K562 (cell line): ENCODE measurements around the gene WLS. TPM values are rescaled to one million over a fixed set of nuclear protein-coding genes. Genes with fewer than 3 reads are reported as not detected.

Experiments used
- ATAC-seq: fragments of 200-7000 bp; cut with Tn5 transposase; 3 replicates; pipeline ENCODE4 v1.9.1; 2020; ENCODE audit warnings: moderate library complexity
- BruUV-seq: library from RNA; stranded (reverse); fragments of 400-500 nt; replicated peaks from 2 replicates; lab custom pipeline; 2021; lab: Mats Ljungman, UMichigan
- CTCF ChIA-PET: fragments of 300-600 bp; formaldehyde crosslinking; extraction: SDS; loops from one replicate; lab custom pipeline; 2021; ENCODE audit warnings: low intra/inter-chr PET ratio; lab: Yijun Ruan, JAX
- POLR2A ChIA-PET: fragments of 300-600, 350-650 bp; sonication (Branson Sonifier 250); formaldehyde crosslinking; extraction: SDS; loops from one replicate; lab custom pipeline; 2021; ENCODE audit warnings: antibody characterized with exemption, inconsistent platforms; lab: Yijun Ruan, JAX
- DNase-seq, 4 experiments: peaks; one replicate each; pipeline versions ENCODE4 v3.0.0 to v3.0.0-alpha.2; 2011 to 2018; ENCODE audit warnings: low spot score in 3 of 4, mixed read lengths in 3 of 4; ENCODE audit errors: extremely low read depth in 1 of 4
- FAIRE-seq: peaks from 2 replicates; lab custom pipeline; 2011; peaks lifted over from hg19 to GRCh38; lab: Jason Lieb, UNC
- H2AFZ ChIP-seq: 2 replicates; pipeline ENCODE4 v1.6.0; 2011; ENCODE audit warnings: low read depth, low read length, control low read depth, inconsistent platforms
- H3K27ac ChIP-seq: fragments of 200-600 bp; 3 replicates; pipeline ENCODE4 v1.8.0; 2011; ENCODE audit warnings: low read depth, mild to moderate bottlenecking, control low read depth, inconsistent platforms, low read length, moderate library complexity, mixed read lengths; ENCODE audit errors: extremely low read depth
- H3K27me3 ChIP-seq, 2 experiments: fragments of 300-600 bp in 1 of 2; 2 replicates in 1 of 2; 3 replicates in 1 of 2; pipeline versions ENCODE4 v1.6.0 to v1.8.0; 2011; ENCODE audit warnings: inconsistent platforms in 2 of 2, low read length in 2 of 2, mild to moderate bottlenecking in 1 of 2, mixed read lengths in 1 of 2, moderate library complexity in 1 of 2; ENCODE audit not compliant: control insufficient read depth in 2 of 2, insufficient read depth in 2 of 2
- H3K36me3 ChIP-seq: fragments of 300-600 bp; 3 replicates; pipeline ENCODE4 v1.8.0; 2011; ENCODE audit warnings: mild to moderate bottlenecking, low read length, inconsistent platforms; ENCODE audit not compliant: control insufficient read depth, insufficient read depth
- H3K4me1 ChIP-seq, 2 experiments: fragments of 200-600 bp in 1 of 2; replicated peaks in 1 of 2; 2 replicates in 1 of 2; 3 replicates in 1 of 2; pipeline versions ENCODE4 v1.5.1 to v1.8.0; 2011; ENCODE audit warnings: inconsistent platforms in 2 of 2, low read length in 2 of 2, mild to moderate bottlenecking in 1 of 2, mixed read lengths in 1 of 2, moderate library complexity in 1 of 2; ENCODE audit not compliant: control insufficient read depth in 2 of 2, insufficient read depth in 2 of 2
- H3K4me2 ChIP-seq: 2 replicates; pipeline ENCODE4 v1.6.1; 2011; ENCODE audit warnings: low read length, control low read depth, inconsistent platforms, mixed read lengths; ENCODE audit not compliant: insufficient read depth
- H3K4me3 ChIP-seq: fragments of 200-600 bp; sonication (generic), shearing (Covaris generic); 2 replicates; pipeline ENCODE4 v1.5.1; 2016; ENCODE audit warnings: control low read depth, inconsistent platforms
- H3K79me2 ChIP-seq: fragments of 200-600 bp; 3 replicates; pipeline ENCODE4 v1.8.0; 2011; ENCODE audit warnings: low read length, inconsistent platforms; ENCODE audit not compliant: control insufficient read depth, insufficient read depth
- H3K9ac ChIP-seq, 2 experiments: 2 replicates each; pipeline versions ENCODE4 v1.6.0 to v1.6.1; 2011; ENCODE audit warnings: low read depth in 2 of 2, low read length in 2 of 2, control low read depth in 1 of 2, inconsistent platforms in 1 of 2, mild to moderate bottlenecking in 1 of 2, mixed read lengths in 1 of 2; ENCODE audit not compliant: insufficient read depth in 1 of 2
- H3K9me1 ChIP-seq: one replicate; pipeline ENCODE4 v1.6.0; 2011; ENCODE audit warnings: inconsistent platforms, mild to moderate bottlenecking, low read length, moderate library complexity; ENCODE audit not compliant: control insufficient read depth, insufficient read depth
- H3K9me3 ChIP-seq: replicated peaks from 2 replicates; pipeline ENCODE4 v1.5.1; 2011; ENCODE audit warnings: low read depth, low read length, inconsistent platforms; ENCODE audit not compliant: control insufficient read depth, insufficient read depth
- H4K20me1 ChIP-seq: replicated peaks from 2 replicates; pipeline ENCODE4 v1.6.1; 2011; ENCODE audit warnings: low read length, inconsistent platforms, mixed read lengths; ENCODE audit not compliant: control insufficient read depth, insufficient read depth
- BRF1 ChIP-seq: IDR thresholded peaks from 3 replicates; pipeline ENCODE4 v1.6.1; 2011; ENCODE audit warnings: borderline replicate concordance, mild to moderate bottlenecking; ENCODE audit not compliant: insufficient read length; ENCODE audit errors: extremely low read depth
- JUN ChIP-seq, 2 experiments: sonication (generic) in 1 of 2; formaldehyde crosslinking in 1 of 2; IDR thresholded peaks; 2 replicates each; pipeline versions ENCODE4 v1.6.1 to v1.8.0; 2012 to 2022; ENCODE audit warnings: borderline replicate concordance in 2 of 2, mild to moderate bottlenecking in 2 of 2, improper control_type of control experiment in 1 of 2, low read depth in 1 of 2, low read length in 1 of 2, missing genetic modification reagents in 1 of 2
- KAT2B ChIP-seq: IDR thresholded peaks from one replicate; pipeline ENCODE4 v1.6.1; 2012; ENCODE audit warnings: low read depth, mild to moderate bottlenecking, control low read depth, inconsistent platforms, low read length, moderate library complexity
- MAFF ChIP-seq: IDR thresholded peaks from 2 replicates; pipeline ENCODE4 v1.6.1; 2012; ENCODE audit warnings: low read length, improper control_type of control experiment
- NFATC3 ChIP-seq: fragments of 450-650 bp; IDR thresholded peaks from 2 replicates; pipeline ENCODE4 v1.6.1; 2017; ENCODE audit warnings: mild to moderate bottlenecking
- SMARCC2 ChIP-seq: fragments of 450-650 bp; IDR thresholded peaks from 2 replicates; pipeline ENCODE4 v1.6.1; 2017; ENCODE audit warnings: antibody characterized with exemption, moderate library complexity, mild to moderate bottlenecking, low read depth
- ZNF217 ChIP-seq: sonication (generic); formaldehyde crosslinking; IDR thresholded peaks from 2 replicates; pipeline ENCODE4 v1.8.0; 2022; ENCODE audit warnings: mild to moderate bottlenecking, missing genetic modification reagents
- ZNF239 ChIP-seq: fragments of 250-450 bp; sonication (Bioruptor Pico); IDR thresholded peaks from 2 replicates; pipeline ENCODE4 v1.4.0; 2020; ENCODE audit warnings: mild to moderate bottlenecking
- WGBS: fragments of 100-300 bp; shearing (Covaris generic); methylation state at CpG from one replicate; pipeline ENCODE4 v1.1.6; 2016; ENCODE audit warnings: low coverage, mixed read lengths; ENCODE audit not compliant: insufficient coverage; ENCODE audit errors: missing lambda C conversion rate; 5-methylcytosine and 5-hydroxymethylcytosine counted together
- in situ Hi-C: fragments of 300-500 bp; cut with MboI; formaldehyde crosslinking; loops from 4 replicates; pipeline ENCODE4 v1.15.0; 2018; ENCODE audit warnings: inconsistent platforms, mixed read lengths
- intact Hi-C: fragments of 100-400 bp; cut with micrococcal nuclease; formaldehyde crosslinking; loops from 2 replicates; pipeline ENCODE4 v1.14.2; 2022
- polyA plus RNA-seq, 8 experiments: library from polyadenylated mRNA; depleted of rRNA in 4 of 8; stranded (reverse) in 5 of 8; unstranded in 3 of 8; fragments of >200 nt; fragmentation: Nextera tagmentation in 2 of 8; fragmentation: Illumina TruSeq in 1 of 8; extraction: Ambion mirVana in 2 of 8; extraction: Trizol in 1 of 8; gene quantifications; 2 replicates each; pipeline versions ENCODE4 v1.2.1 to v1.2.3, GENCODE V29; 2011 to 2014; ENCODE audit warnings: inconsistent platforms in 1 of 8, missing spikeins in 1 of 8
- total RNA-seq, 7 experiments: library from RNA; depleted of rRNA in 6 of 7; stranded (reverse); fragments of >200 nt in 6 of 7; fragmentation: Illumina TruSeq in 2 of 7; extraction: Trizol in 2 of 7; gene quantifications; 2 replicates each; pipeline versions ENCODE4 v1.2.1 to v1.2.3, GENCODE V29; 2011 to 2021; ENCODE audit warnings: low replicate concordance in 1 of 7

WLS gene
- total and polyA plus RNA-seq, 9 of the 15 experiments (the other 6 are each of a cell fraction or from before 2014, with no cell fraction given): 0.47 TPM; not detected in 8

DNA sequence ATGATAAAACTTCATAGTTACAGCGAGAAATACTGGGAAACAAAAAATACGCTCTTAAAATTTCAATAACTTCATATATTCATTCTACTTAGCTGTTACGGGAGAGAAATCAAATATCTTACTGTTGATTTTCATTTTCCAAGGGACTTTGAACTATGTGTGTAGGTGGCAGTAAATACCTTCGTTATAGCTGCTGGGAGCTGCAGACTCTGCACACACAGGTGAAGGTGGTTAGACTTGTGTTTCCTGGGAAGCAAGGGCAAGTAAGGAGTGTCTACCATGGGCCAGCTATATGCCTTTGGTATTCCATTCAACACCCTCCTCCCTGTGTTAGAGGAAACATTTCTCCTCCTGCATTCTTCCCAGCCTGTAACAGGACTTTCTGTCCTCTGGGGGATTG, 130.5 kb downstream of the WLS start:
- H3K9ac ChIP-seq: no peak overlapping the region
- no peak overlapping the region for H3K4me2 ChIP-seq
- no peaks in the 10 kb centered on the region for H3K9me1 ChIP-seq
- CTCF ChIA-PET: no interaction called here
- H3K27ac ChIP-seq: no peak overlapping the region
- intact Hi-C loops: no loop called here
- WGBS: 1% methylated on average over 4 of the region's 4 CpGs
- BruUV-seq: no TSS peak
- H4K20me1 ChIP-seq: no peaks in the 10 kb centered on the region
- ATAC-seq (no peak), DNase-seq (no peak)
- peaks cover 0 to 5% of the 10 kb centered on the region in 2 experiments; a peak in 1 of 5 replicates for H3K27me3 ChIP-seq
- H3K4me1 ChIP-seq: no peaks in the 10 kb centered on the region
- in situ Hi-C loops: loop anchor here (25.0 kb wide), 2 partner anchors 565 to 1635 kb away; no protein-coding TSS in a partner anchor
- no peaks in the 10 kb centered on the region for H3K9me3 ChIP-seq
- H3K36me3 ChIP-seq: no peaks in the 10 kb centered on the region
- TF ChIP-seq NFATC3: no peak
- TF ChIP-seq ZNF217: no peak
- TF ChIP-seq BRF1: no peak
- TF ChIP-seq ZNF239 (CRISPR knock-in tag): no peak
- TF ChIP-seq, all 486 proteins: peak for 0
- POLR2A ChIA-PET: no interaction called here
- H3K79me2 ChIP-seq: no peaks in the 10 kb centered on the region
- H2AFZ ChIP-seq: no peak overlapping the region
- H3K4me3 ChIP-seq: no peak overlapping the region
- no peak for FAIRE-seq

DNA sequence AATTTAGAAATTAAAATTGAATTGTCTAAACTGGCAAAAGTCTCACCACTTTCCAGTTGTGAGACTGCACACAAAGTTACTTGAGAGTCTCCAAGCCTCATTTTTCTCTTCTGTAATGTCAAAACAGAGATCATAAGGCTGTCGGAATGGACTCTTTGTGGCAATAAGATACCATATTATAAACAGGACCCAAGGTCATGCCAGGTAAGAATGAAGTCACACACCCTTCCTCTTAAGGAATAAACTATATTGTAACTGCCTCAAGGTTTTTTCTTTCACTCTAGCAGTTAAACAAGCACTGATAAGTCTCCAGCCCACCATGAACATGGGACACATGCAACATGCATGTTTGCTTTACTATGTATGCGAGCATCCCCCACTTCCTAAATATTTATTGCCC, 131.8 kb downstream of the WLS start:
- no peak for TF ChIP-seq MAFF
- no peak for TF ChIP-seq JUN (IDR thresholded peaks at IDR 0.05; ENCODE audit: borderline replicate concordance, low read depth, low read length)
- no peak for TF ChIP-seq JUN (CRISPR knock-in tag; IDR thresholded peaks at IDR 0.05; ENCODE audit: borderline replicate concordance)
- TF ChIP-seq KAT2B: no peak
- no peak for TF ChIP-seq SMARCC2
- ATAC-seq (no peak), DNase-seq (no peak), FAIRE-seq (no peak)
- ChIA-PET CTCF (no interaction called here), POLR2A (no interaction called here)
- no peaks in the 10 kb centered on the region for H3K79me2 ChIP-seq
- no peaks in the 10 kb centered on the region for H3K9me1 ChIP-seq
- H3K4me1 ChIP-seq: no peaks in the 10 kb centered on the region
- H3K9ac ChIP-seq: no peak overlapping the region
- 0% methylated on average over 2 of the region's 2 CpGs for WGBS
- H4K20me1 ChIP-seq: no peaks in the 10 kb centered on the region
- H3K27ac ChIP-seq: no peak overlapping the region
- H3K9me3 ChIP-seq: no peaks in the 10 kb centered on the region
- intact Hi-C loops: no loop called here
- H2AFZ ChIP-seq: no peak overlapping the region
- BruUV-seq: no TSS peak
- H3K4me3 ChIP-seq: no peak overlapping the region
- in situ Hi-C loops: loop anchor here (25.0 kb wide), 2 partner anchors 563 to 1637 kb away; no protein-coding TSS in a partner anchor
- no peaks in the 10 kb centered on the region for H3K36me3 ChIP-seq
- no peak overlapping the region for H3K4me2 ChIP-seq
- peaks cover 0 to 5% of the 10 kb centered on the region in 2 experiments; a peak in 1 of 5 replicates for H3K27me3 ChIP-seq
